PC-9 (cell line): ENCODE results near the gene SRXN1. TPM values are rescaled to one million over a fixed set of nuclear protein-coding genes. Genes with fewer than 3 reads are reported as not detected.

Source experiments
- BruUV-seq: library from RNA; stranded (reverse); fragments of 400-500 nt; replicated peaks from 2 replicates; lab custom pipeline; 2021; lab: Mats Ljungman, UMichigan
- CTCF ChIA-PET: fragments of 300-600 bp; sonication (Branson Sonifier 250); formaldehyde crosslinking; loops from one replicate; lab custom pipeline; 2022; ENCODE audit warnings: antibody characterized with exemption; lab: Charles Lee
- POLR2A ChIA-PET: fragments of 300-600 bp; sonication (Branson Sonifier 250); formaldehyde crosslinking; loops from one replicate; lab custom pipeline; 2022; ENCODE audit warnings: antibody characterized with exemption; ENCODE audit not compliant: unreplicated experiment; lab: Charles Lee
- DNase-seq, 2 experiments: peaks; one replicate each; pipeline versions ENCODE4 v3.0.0 to v3.0.0-alpha.2; 2015 to 2022; ENCODE audit warnings: mixed read lengths in 1 of 2
- H2AFZ ChIP-seq: fragments of 200-600 bp; sonication (generic); 2 replicates; pipeline ENCODE4 v1.8.1; 2017; ENCODE audit warnings: antibody characterized with exemption
- H3F3A ChIP-seq: fragments of 200-600 bp; sonication (generic); 2 replicates; pipeline ENCODE4 v1.8.1; 2017; ENCODE audit warnings: antibody characterized with exemption, mild to moderate bottlenecking, low read depth; ENCODE audit not compliant: insufficient read depth
- H3K27ac ChIP-seq: fragments of 200-600 bp; sonication (generic); 2 replicates; pipeline ENCODE4 v1.6.1; 2016; ENCODE audit warnings: mixed run types
- H3K27me3 ChIP-seq: fragments of 200-600 bp; sonication (generic); 2 replicates; pipeline ENCODE4 v1.6.1; 2016; ENCODE audit warnings: low read depth, mixed run types; ENCODE audit not compliant: insufficient read depth
- H3K36me3 ChIP-seq: fragments of 200-600 bp; sonication (generic); 2 replicates; pipeline ENCODE4 v1.6.1; 2016; ENCODE audit warnings: low read depth, mixed run types
- H3K4me1 ChIP-seq: fragments of 200-600 bp; sonication (generic); replicated peaks from 2 replicates; pipeline ENCODE4 v1.6.1; 2016; ENCODE audit warnings: mixed run types; ENCODE audit not compliant: insufficient read depth
- H3K4me2 ChIP-seq: fragments of 200-600 bp; sonication (generic); 2 replicates; pipeline ENCODE4 v1.6.1; 2017; ENCODE audit warnings: mixed run types
- H3K4me3 ChIP-seq: fragments of 200-600 bp; sonication (generic); 2 replicates; pipeline ENCODE4 v1.6.1; 2016; ENCODE audit warnings: mixed run types
- H3K79me2 ChIP-seq: fragments of 200-600 bp; sonication (generic); 2 replicates; pipeline ENCODE4 v1.6.1; 2017; ENCODE audit warnings: low read depth, mixed run types
- H3K9me2 ChIP-seq: fragments of 200-600 bp; sonication (generic); 2 replicates; pipeline ENCODE4 v1.8.1; 2017; ENCODE audit warnings: mild to moderate bottlenecking; ENCODE audit not compliant: insufficient read depth
- H3K9me3 ChIP-seq: fragments of 200-600 bp; sonication (generic); 2 replicates; pipeline ENCODE4 v1.8.1; 2016; ENCODE audit warnings: low read depth; ENCODE audit not compliant: insufficient read depth
- H4K20me1 ChIP-seq: fragments of 200-600 bp; sonication (generic); 2 replicates; pipeline ENCODE4 v1.8.1; 2017; ENCODE audit not compliant: insufficient read depth
- EZH2 ChIP-seq: fragments of 200-600 bp; sonication (generic); IDR thresholded peaks from 2 replicates; pipeline ENCODE4 v1.8.0; 2017; ENCODE audit warnings: antibody characterized with exemption, low read depth
- intact Hi-C: fragments of 100-400 bp; cut with micrococcal nuclease; formaldehyde crosslinking; loops from one replicate; pipeline ENCODE4 v1.10.0; 2022; ENCODE audit not compliant: unreplicated experiment
- total RNA-seq: library from RNA; stranded (reverse); gene quantifications from 2 replicates; pipeline ENCODE4 v1.2.3, GENCODE V29; 2021
- TF ChIP-seq, protein P1 (sequence below): fragments of 200-600 bp; sonication (generic); conservative IDR thresholded peaks from 2 replicates; pipeline ENCODE4 v1.6.1; 2017; ENCODE audit warnings: mixed run types, antibody characterized with exemption, mild to moderate bottlenecking, moderate library complexity

The SRXN1 gene
- total RNA-seq, 1 experiment from 2014 or later: 204 TPM

DNA sequence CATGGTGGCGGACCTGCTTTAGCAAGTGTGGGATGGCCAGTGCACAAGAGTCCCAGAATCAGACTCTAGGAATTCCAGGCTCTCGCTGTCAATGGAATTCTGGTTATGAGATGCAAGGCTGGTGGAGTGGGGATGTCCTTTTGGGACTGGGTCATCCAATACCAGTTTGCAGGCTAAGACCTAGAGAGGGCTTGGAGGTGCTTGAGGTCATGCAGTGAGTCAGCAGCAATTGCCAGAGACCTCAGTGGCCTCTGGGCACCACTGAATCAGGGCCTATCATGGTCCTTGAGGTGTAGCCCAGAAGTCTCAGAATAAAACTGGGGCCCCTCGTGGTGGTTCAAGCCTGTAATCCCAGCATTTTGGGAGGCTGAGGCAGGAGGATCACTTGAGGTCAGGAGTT, 24.0 kb upstream of the SRXN1 start:
- no peaks in the 10 kb centered on the region for H3K79me2 ChIP-seq
- intact Hi-C loops: loop anchor here (10.0 kb wide), 1 partner anchor 48 kb away; no protein-coding TSS in a partner anchor
- TF ChIP-seq, protein P1, sequence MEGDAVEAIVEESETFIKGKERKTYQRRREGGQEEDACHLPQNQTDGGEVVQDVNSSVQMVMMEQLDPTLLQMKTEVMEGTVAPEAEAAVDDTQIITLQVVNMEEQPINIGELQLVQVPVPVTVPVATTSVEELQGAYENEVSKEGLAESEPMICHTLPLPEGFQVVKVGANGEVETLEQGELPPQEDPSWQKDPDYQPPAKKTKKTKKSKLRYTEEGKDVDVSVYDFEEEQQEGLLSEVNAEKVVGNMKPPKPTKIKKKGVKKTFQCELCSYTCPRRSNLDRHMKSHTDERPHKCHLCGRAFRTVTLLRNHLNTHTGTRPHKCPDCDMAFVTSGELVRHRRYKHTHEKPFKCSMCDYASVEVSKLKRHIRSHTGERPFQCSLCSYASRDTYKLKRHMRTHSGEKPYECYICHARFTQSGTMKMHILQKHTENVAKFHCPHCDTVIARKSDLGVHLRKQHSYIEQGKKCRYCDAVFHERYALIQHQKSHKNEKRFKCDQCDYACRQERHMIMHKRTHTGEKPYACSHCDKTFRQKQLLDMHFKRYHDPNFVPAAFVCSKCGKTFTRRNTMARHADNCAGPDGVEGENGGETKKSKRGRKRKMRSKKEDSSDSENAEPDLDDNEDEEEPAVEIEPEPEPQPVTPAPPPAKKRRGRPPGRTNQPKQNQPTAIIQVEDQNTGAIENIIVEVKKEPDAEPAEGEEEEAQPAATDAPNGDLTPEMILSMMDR: no peak
- no peak for TF ChIP-seq EZH2
- H3K4me2 ChIP-seq: no peak overlapping the region
- no peak overlapping the region for H3K27ac ChIP-seq
- H4K20me1 ChIP-seq: no peaks in the 10 kb centered on the region
- H3K9me2 ChIP-seq: no peaks in the 10 kb centered on the region
- no peak overlapping the region for H2AFZ ChIP-seq
- H3K27me3 ChIP-seq: peaks cover 83% of the 10 kb centered on the region
- no peaks in the 10 kb centered on the region for H3K4me1 ChIP-seq
- H3K36me3 ChIP-seq: no peaks in the 10 kb centered on the region
- no peaks in the 10 kb centered on the region for H3F3A ChIP-seq
- no peak for DNase-seq
- CTCF ChIA-PET: interaction anchor here (0.7 kb wide), 1 partner anchor 7 kb away, joined by 7 read pairs; no protein-coding TSS in a partner anchor
- no TSS peak for BruUV-seq
- H3K9me3 ChIP-seq: no peaks in the 10 kb centered on the region
- POLR2A ChIA-PET: no interaction called here
- no peak overlapping the region for H3K4me3 ChIP-seq

DNA sequence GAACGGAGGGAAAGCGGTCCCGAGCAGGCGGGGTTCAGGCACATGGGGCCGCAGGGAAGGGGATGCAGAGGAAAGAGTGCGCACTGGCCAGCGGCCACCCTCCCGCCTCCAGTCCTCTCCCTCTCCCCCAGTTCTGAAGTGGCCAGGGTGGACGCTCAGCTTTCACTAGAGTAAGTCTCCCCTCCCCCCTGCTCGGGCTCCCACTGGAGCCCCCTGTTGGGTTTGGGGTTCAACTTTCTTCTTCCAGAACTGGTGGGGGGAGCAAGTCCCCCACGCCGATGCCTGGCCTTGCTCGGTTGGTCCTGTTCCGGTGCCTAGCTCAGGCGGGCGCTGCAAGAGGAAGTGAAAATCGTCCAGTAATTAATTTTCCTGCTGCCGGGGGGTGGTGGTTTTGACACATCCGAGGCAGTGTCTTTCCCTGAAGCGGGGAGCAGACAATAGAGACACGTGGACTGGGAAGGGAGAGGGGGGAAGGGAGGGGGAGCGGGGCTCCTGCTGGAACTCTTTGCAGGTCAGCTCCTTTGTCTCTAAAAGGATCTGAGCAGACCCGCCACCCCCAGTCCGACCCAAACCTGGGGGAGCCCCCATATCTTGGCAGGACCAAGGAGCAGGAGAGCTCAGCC, 23.4 kb upstream of the SRXN1 start:
- H3K27me3 ChIP-seq: peaks cover 78% of the 10 kb centered on the region
- H2AFZ ChIP-seq: no peak overlapping the region
- DNase-seq: no peak
- BruUV-seq: no TSS peak
- H3K9me2 ChIP-seq: no peaks in the 10 kb centered on the region
- H3K4me3 ChIP-seq: no peak overlapping the region
- H3K36me3 ChIP-seq: no peaks in the 10 kb centered on the region
- 0 out of 2 replicates have a peak, but pooled peaks cover 2% of the 10 kb centered on the region for H4K20me1 ChIP-seq
- CTCF ChIA-PET: interaction anchor here (0.7 kb wide), 1 partner anchor 8 kb away, joined by 7 read pairs; no protein-coding TSS in a partner anchor
- H3F3A ChIP-seq: no peaks in the 10 kb centered on the region
- no peaks in the 10 kb centered on the region for H3K79me2 ChIP-seq
- TF ChIP-seq EZH2: no peak
- TF ChIP-seq, protein P1: no peak
- no peaks in the 10 kb centered on the region for H3K9me3 ChIP-seq
- no peak overlapping the region for H3K27ac ChIP-seq
- no peaks in the 10 kb centered on the region for H3K4me1 ChIP-seq
- intact Hi-C loops: loop anchor here (10.0 kb wide), 1 partner anchor 48 kb away; no protein-coding TSS in a partner anchor
- no peak overlapping the region for H3K4me2 ChIP-seq
- POLR2A ChIA-PET: no interaction called here

DNA sequence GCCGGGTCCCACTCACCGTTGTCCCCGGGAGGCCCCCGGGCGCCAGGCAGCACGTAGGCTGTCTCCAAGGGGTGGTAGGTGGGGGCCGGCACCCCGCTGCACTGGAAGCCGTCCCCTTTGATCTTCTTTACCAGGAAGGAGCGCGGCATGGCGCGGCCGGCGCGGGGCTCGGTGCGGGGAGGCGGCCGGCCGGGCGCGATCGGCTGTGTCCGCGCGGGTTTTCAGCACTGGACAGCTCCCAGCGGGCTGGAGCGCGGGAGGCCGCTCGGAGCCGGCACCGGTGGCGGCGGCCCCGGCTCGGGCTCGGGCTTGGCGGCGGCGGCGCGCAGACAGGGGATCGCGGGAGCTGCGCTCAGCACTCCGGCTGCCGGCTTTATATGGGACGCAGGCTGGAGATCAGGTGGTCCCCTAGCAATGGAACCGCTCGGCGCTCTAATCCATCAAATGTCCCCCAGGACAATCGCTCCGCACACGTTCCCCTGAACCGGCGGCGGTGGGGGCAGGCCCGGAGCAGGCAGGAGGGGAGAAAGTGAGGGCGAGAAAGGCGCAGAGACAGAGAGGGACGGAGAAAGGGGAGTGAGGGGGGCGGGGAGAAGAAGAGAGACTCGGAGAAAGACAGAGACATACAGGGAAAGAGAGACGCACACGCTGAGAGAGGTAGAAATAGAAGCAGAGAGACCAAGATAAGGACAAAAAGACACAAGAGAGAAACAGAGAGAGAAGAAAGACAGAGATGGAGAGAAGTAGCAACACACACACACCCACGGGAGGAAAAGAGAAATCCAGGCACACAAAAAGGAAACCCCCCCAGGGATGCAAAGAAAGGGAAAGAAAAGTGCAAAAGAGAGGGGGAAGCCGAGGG, 22.7 kb upstream of the SRXN1 start, which contains the start of gene SCRT2:
TSS of gene SCRT2 (minus strand) at position 350 of the 862 bp plus-strand sequence. CDS start at position 149, 201 bp downstream.
- Histone ChIP-seq H3K27me3 (peaks cover 70% of the 10 kb centered on the region), H3K9me3 (no peaks in the 10 kb centered on the region), H4K20me1 (0 out of 2 replicates have a peak, but pooled peaks cover 2% of the 10 kb centered on the region), H3K4me3 (no peak within 1 kb of the TSS), H3K79me2 (no peaks in the 10 kb centered on the region), H2AFZ (no peak within 1 kb of the TSS), H3K27ac (no peak within 1 kb of the TSS), H3K4me2 (peak within 1 kb of the TSS; percentile 40; the same call in 1 of the 2 replicates), H3K4me1 (no peaks in the 10 kb centered on the region), H3K36me3 (no peaks in the 10 kb centered on the region), H3K9me2 (no peaks in the 10 kb centered on the region), H3F3A (no peaks in the 10 kb centered on the region)
- TF ChIP-seq, protein P1: no peak
- peak; percentile 86 for TF ChIP-seq EZH2
- intact Hi-C loops: loop anchor here (10.0 kb wide), 1 partner anchor 49 kb away; no protein-coding TSS in a partner anchor
- peak; percentile 32 to 75 for DNase-seq
- POLR2A ChIA-PET: no interaction called here
- CTCF ChIA-PET: no interaction called here
- no TSS peak for BruUV-seq
